NCI-H2081 (cell line): ENCODE results near the gene COTL1.
A peak's percentile ranks its signal among the peaks of the same experiment; 100 is the strongest.

Experiments used
- DNase-seq, 2 experiments: peaks; one replicate each; lab custom pipeline; 2025; lab: John Stamatoyannopoulos, UW

The COTL1 gene

DNA sequence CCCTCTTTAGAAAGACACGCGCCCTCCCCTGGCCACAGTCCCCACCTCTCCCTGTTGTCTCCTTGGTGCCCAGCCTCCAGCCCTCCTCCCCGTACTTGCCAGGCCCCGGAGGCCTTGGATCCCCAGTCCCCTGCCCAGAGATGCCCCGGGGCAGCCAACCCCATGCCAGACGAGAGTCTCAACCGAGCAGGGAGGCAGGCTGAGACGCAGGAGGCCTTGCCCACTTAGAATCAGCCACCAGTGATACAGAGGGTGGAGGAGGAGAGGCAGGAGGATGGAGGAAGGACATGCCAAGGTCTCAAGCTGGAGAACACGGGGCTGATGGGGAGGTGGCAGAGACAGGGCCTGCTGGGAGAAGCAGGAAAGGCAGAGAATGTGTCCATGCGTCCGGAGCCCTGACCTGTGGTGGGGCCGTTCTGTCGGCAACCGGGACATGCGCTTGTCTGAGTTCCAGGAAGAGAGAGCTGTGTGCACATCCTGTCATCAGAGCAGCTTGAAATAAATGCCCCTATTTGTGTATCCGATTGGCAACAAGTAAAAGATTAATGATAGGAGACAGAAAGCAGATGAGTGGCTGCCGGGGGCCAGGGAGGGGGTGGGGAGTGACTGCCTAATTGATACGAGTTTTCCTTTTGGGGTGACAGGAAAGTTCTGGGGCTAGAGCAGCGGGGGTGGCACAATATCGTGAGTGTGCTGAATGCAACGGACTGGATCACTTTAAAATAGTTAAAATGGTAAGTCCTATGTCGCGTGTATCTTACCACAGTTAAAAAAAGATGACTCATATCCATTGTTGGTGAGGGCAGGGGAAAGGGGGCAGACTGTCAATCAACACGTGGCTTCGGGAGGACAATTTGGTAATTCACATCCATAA is 68.7 kb downstream of the COTL1 start:
- peak in 1 of 2 experiments; percentile 8 for DNase-seq

DNA sequence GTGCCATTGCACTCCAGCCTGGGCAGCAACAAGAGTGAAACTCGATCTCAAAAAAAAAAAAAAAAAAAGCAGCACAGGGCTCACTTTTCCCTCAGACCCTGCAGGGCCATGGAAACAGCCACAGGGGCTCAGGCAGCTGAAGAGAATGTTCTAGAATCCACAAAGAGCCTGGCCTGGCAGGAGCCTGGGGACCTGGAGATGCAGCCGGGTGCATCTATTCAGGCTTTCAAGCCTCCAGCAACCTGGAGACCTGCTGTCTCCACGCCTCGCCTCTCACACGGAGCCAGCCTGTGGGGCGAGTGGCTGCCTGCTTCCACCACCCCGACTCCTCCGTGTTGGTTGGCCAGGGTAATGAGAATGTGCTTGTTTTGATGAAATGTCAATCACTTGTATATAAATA is 69.4 kb downstream of the COTL1 start:
- DNase-seq, result no peak

GRCh38 chr16:84547546-84548061 is 70.3 kb downstream of the COTL1 start:
- no peak for DNase-seq

GRCh38 chr16:84546669-84547545 is 71.0 kb downstream of the COTL1 start:
- no peak for DNase-seq

DNA sequence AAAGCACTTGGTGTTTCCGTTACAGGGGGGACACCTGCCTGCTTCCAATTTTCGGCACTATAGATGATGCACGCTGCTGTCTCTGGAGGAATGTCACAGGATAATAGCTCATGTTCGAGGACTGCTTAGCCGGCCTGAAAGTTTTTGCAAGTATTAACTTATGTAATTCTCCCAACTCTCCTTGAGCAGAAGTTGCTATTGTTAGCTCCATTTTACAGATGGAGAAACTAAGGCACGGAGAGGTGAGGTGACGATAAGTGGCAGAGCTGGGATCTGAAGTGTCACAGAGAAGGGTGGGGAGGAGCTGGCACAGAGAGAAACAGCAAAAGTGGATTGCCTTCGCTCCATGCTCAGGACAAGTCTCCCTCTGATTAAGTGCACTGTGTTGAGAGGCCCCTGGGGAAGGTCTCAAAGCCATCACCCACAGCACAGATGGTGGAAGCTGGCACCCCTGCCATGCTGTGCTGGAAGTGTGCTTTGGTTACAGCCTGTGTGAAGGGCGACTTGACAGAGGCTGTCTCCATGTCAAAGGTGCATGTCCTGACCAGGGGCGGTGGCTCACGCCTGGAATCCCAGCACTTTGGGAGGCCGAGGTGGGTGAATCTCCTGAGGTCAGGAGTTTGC is 72.7 kb downstream of the COTL1 start:
- no peak for DNase-seq

GRCh38 chr16:84544031-84544773 is 73.7 kb downstream of the COTL1 start:
- DNase-seq, result peak; percentile 52 to 69

DNA sequence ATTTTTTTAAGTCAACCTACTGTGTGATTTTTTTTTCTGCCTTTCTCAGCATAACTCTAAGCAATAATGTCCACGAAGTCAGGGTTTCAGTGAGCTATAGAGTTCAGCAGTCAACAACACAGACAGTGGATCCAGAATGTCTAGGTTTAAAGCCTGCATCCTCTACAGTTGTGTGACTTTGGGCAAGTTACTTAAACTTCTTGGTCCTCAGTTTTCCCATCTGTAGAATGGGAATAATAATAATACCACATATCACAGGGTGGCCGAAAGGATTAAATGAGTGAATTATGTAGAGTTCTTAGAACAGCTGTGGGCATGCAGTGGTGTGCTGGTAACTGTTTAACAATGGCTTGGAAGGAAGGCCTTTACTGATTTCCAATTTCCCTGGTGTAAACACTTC is 74.6 kb downstream of the COTL1 start:
- no peak for DNase-seq

DNA sequence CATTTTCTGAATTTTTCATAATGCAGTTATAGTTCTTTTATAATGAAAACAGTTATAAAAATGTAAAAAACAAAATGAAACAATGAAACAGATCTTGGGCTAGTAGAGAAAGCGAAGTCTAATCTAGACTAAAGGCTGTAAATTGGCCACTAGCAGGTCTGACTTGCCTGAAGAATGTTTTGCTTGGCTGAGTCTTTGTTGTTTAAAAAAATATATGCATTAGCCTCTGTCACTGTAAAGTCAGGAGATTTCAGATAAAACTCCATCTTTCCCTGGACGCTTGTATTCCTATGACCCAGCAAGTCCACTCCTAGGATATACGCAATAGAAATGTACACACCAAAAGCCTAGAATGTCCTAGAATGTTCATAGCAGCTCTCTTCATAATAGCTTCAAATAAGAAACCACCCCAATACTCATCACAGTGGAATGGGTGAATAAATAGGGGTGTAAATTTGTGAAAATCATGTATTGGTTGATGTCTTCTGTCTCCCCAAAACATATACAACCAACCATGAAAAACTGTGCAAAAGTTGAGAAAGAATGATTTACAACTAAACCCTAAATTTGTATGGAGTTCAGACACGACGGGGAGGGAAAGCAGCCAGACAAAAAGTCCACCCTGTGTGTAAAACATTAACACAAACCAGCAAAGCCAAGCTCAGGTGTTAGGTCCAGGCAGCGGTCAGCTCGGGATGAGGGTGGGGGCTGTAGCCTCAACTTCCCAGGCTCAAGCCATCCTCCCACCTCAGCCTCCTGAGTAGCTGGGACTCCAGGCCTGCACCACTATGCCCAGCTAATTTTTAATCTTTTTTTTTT is 75.7 kb downstream of the COTL1 start:
- DNase-seq, result no peak

- no peak for DNase-seq
These were observed 77.7 kb downstream of the COTL1 start for GRCh38 chr16:84540194-84540593.

DNA sequence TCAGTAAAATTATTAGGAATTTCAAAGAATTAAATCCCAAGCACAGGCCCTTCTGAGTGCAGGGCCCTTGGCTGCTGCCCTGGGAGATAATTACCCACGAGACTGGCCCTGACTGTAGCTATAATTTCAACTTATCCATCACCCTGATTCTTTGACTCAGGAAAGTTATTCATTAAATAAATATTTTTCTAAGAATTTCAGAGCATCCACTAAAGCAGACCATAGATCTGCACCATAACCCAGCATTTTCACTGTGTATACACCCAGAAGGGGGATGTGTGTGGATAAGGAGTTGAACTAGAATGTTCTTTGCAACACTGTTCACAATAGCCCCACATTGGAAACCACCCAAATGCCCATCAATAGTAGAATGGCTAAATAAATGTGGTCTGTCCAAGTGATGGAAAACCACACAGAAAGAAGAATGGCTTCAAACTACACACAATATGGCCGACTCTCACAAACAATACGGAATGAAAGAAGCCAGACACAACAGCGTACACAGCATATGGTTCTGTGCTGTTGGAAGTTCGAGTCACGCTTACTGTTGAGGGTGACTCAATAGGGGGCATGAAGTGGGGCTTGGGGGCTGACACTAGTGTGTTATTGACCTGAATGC is 79.5 kb downstream of the COTL1 start:
- no peak for DNase-seq

DNA sequence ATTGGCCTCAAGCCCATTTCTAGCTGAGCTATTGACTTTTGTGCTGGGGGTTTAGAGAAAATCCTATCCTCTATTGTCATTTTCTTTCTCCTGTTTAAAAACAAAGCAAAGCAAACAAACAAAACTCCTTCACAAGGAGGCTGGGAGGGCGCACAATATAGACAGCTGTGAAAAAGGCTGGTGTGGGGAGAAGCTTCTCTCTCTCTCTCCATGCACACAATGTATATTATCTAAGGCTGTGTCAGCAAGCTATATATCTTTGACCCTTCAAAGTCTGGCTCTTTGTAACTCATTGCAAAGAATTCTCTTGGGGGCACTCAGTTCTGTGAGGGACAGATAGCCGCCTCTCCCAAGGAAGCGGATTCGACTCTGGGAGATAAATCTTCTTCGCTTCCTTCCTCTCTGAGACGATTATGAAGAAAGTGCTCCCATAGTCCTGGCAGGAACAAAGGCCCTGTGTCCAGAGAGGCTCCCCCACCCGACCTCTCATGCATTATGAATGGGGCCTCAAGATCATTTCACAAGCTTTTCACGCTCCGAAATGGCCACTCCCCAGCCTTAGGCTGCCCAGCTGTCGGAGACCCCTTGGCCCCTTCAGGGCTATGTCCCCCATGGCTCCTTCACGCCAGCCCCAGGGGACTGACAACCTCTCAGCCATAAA is 80.3 kb downstream of the COTL1 start:
- DNase-seq, result peak in 1 of 2 experiments; percentile 11

GRCh38 chr16:84535851-84536250 is 82.0 kb downstream of the COTL1 start:
- DNase-seq, result no peak

DNA sequence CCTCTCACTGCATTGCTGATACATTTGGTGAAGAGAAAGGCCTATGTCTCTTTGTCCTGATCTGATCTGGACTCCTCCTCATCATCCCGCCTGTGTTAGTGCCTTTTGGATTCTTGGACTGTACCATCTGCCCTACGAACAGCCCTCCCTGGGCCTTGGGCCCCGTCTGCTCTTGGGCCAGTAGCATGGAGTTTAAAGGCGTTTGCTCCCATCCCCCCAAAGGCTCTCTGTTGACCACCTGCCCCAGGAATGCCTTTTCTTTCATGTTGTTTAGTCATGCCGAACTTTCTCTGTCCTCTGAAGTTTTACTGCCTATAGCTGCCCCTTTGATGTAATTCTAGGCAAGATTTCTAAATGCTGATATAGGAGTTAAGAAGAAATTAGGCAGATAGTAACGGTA is 82.5 kb downstream of the COTL1 start:
- no peak for DNase-seq

DNA sequence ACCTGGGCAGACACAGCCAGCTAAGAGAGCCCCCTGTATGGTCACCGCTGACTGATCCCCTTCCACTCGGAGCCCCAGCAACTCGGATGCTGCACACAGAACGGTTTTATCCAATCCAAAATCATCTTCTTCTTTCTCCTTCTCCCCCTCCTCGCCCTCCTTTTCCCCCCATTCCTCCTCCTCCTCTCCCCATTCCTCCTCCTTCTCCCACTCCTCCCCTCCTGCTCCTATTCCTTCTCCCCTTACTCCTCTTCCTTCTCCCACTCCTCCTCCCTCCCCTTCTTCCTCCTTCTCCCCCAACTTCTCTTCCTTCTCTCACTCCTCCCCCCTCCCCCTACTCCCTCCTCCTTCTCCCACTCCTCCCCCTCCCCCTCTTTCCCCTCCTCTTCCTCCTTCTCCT is 83.1 kb downstream of the COTL1 start:
- DNase-seq, result no peak

DNA sequence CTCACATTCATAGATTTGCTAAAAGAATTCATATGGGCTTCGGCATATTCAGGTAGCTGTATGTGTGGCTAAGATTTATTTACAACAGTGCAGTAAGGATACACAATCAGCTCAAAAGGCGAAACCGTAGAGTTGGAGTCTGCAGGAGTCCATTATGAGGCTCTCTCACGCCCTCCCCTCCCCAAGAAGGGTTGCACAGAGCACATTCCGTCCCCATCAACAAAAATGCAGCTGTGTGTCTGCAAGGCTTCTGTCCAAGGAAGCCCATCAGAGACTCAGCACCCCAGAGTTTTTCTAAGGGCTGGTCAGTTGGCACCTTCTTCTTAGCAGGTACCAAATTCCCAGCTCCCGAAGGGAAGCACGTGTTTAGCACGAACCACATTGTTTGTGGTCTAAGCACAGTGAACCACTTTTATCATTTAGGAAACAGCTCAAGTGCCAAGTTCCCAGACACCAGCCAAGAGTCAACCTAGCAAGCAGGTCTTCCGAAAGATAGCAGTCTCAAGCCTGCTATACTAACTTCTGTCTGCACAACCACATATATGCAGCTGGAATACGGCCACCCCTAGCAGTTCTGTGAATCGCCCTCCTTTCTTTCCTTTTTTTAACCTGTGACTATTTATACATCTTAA is 84.9 kb downstream of the COTL1 start:
- DNase-seq, result no peak

- DNase-seq, result peak in 1 of 2 experiments; percentile 5
These were observed 85.6 kb downstream of the COTL1 start for GRCh38 chr16:84532291-84532724.

GRCh38 chr16:84531671-84532111 is 86.2 kb downstream of the COTL1 start:
- DNase-seq, result no peak

DNA sequence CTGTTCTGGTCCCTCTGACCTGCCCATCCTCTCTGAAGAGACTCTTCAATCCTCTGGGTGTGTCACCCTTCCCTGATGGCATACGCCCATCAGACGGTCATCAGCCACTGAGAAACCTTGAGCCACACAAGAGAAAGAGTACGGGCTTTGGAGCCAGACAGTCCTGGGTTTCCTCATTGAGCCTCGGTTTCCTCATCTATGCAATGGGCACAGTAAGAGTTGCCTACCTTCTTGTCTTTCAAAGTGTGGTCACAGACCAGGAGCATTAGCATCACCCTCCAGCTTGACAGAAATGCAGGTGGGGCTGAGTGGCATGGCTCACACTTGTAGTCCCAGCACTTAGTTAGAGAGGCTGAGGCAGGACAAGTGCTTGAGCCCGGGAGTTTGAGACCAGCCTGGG is 87.3 kb downstream of the COTL1 start:
- DNase-seq, result no peak

GRCh38 chr16:84529607-84530006 is 88.3 kb downstream of the COTL1 start:
- DNase-seq, result no peak
